ENCODE data around the gene TSPAN16. TPM values are rescaled to one million over a fixed set of nuclear protein-coding genes. Genes with fewer than 3 reads are reported as not detected.

TSPAN16 gene
- polyA plus RNA-seq (2013, experiment 1 of 4): not detected
- polyA plus RNA-seq (2013, experiment 2 of 4): not detected
- not detected for polyA plus RNA-seq (2013, experiment 3 of 4)
- not detected for polyA plus RNA-seq (2013, experiment 4 of 4)

- WGBS, 2 experiments: 87 to 92% methylated on average over 8 of the region's 8 CpGs
- Histone ChIP-seq H3K36me3 (ENCODE audit: control insufficient read depth, insufficient read depth, low read length) (no peaks in the 10 kb centered on the region), H3K27ac (ENCODE audit: insufficient read depth, low read depth, low read length, poor library complexity, severe bottlenecking) (no peak within 1 kb of the TSS), H3K9me3 (ENCODE audit: control insufficient read depth, low read length) (no peaks in the 10 kb centered on the region), H3K4me1 (ENCODE audit: control insufficient read depth, insufficient read depth, low read length) (peaks cover 3% of the 10 kb centered on the region), H3K4me3 (ENCODE audit: insufficient read depth, low read depth, low read length) (no peak within 1 kb of the TSS), H3K27me3 (ENCODE audit: control insufficient read depth, insufficient read depth, low read length, poor library complexity, severe bottlenecking) (no peaks in the 10 kb centered on the region)
These were observed at the start of gene TSPAN16 for GRCh38 chr19:11295665-11296245. Gene TSPAN16, plus strand, starts transcription at chr19:11296160. Its CDS starts 138 bp downstream, at chr19:11296298.

- WGBS, 2 experiments: 94% methylated on average over 11 of the region's 11 CpGs
- Histone ChIP-seq H3K27me3 (ENCODE audit: control insufficient read depth, insufficient read depth, low read length, poor library complexity, severe bottlenecking) (peaks cover 4% of the 10 kb centered on the region), H3K9me3 (ENCODE audit: control insufficient read depth, low read length) (no peaks in the 10 kb centered on the region), H3K36me3 (ENCODE audit: control insufficient read depth, insufficient read depth, low read length) (peaks cover 12% of the 10 kb centered on the region), H3K4me1 (ENCODE audit: control insufficient read depth, insufficient read depth, low read length) (no peaks in the 10 kb centered on the region), H3K27ac (ENCODE audit: insufficient read depth, low read depth, low read length, poor library complexity, severe bottlenecking) (no peak overlapping the region), H3K4me3 (ENCODE audit: insufficient read depth, low read depth, low read length) (no peak overlapping the region)
These were observed 49.0 kb upstream of the TSPAN16 start for GRCh38 chr19:11246941-11247340.

GRCh38 chr19:11247391-11247790 lies 48.6 kb upstream of the TSPAN16 start:
- no peak overlapping the region for H3K27ac ChIP-seq (ENCODE audit: insufficient read depth, low read depth, low read length, poor library complexity, severe bottlenecking)
- H3K4me1 ChIP-seq (ENCODE audit: control insufficient read depth, insufficient read depth, low read length): no peaks in the 10 kb centered on the region
- H3K36me3 ChIP-seq (ENCODE audit: control insufficient read depth, insufficient read depth, low read length): peaks cover 17% of the 10 kb centered on the region
- 95 to 96% methylated on average over 10 of the region's 10 CpGs for WGBS, 2 experiments
- no peak overlapping the region for H3K4me3 ChIP-seq (ENCODE audit: insufficient read depth, low read depth, low read length)
- H3K27me3 ChIP-seq (ENCODE audit: control insufficient read depth, insufficient read depth, low read length, poor library complexity, severe bottlenecking): peaks cover 4% of the 10 kb centered on the region
- H3K9me3 ChIP-seq (ENCODE audit: control insufficient read depth, low read length): no peaks in the 10 kb centered on the region

GRCh38 chr19:11247934-11248333 lies 48.0 kb upstream of the TSPAN16 start:
- 96 to 97% methylated on average over 14 of the region's 14 CpGs for WGBS, 2 experiments
- H3K27ac ChIP-seq (ENCODE audit: insufficient read depth, low read depth, low read length, poor library complexity, severe bottlenecking): no peak overlapping the region
- H3K4me1 ChIP-seq (ENCODE audit: control insufficient read depth, insufficient read depth, low read length): no peaks in the 10 kb centered on the region
- H3K4me3 ChIP-seq (ENCODE audit: insufficient read depth, low read depth, low read length): no peak overlapping the region
- no peaks in the 10 kb centered on the region for H3K9me3 ChIP-seq (ENCODE audit: control insufficient read depth, low read length)
- H3K36me3 ChIP-seq (ENCODE audit: control insufficient read depth, insufficient read depth, low read length): peaks cover 19% of the 10 kb centered on the region
- H3K27me3 ChIP-seq (ENCODE audit: control insufficient read depth, insufficient read depth, low read length, poor library complexity, severe bottlenecking): peaks cover 4% of the 10 kb centered on the region

GRCh38 chr19:11248852-11249251 lies 47.1 kb upstream of the TSPAN16 start:
- Histone ChIP-seq H3K36me3 (ENCODE audit: control insufficient read depth, insufficient read depth, low read length) (peaks cover 19% of the 10 kb centered on the region), H3K4me1 (ENCODE audit: control insufficient read depth, insufficient read depth, low read length) (peaks cover 6% of the 10 kb centered on the region), H3K27ac (ENCODE audit: insufficient read depth, low read depth, low read length, poor library complexity, severe bottlenecking) (no peak overlapping the region), H3K4me3 (ENCODE audit: insufficient read depth, low read depth, low read length) (no peak overlapping the region), H3K27me3 (ENCODE audit: control insufficient read depth, insufficient read depth, low read length, poor library complexity, severe bottlenecking) (no peaks in the 10 kb centered on the region), H3K9me3 (ENCODE audit: control insufficient read depth, low read length) (no peaks in the 10 kb centered on the region)
- WGBS, 2 experiments: 92 to 94% methylated on average over 1 to 2 of the region's 2 CpGs

- Histone ChIP-seq H3K4me1 (ENCODE audit: control insufficient read depth, insufficient read depth, low read length) (peaks cover 6% of the 10 kb centered on the region), H3K4me3 (ENCODE audit: insufficient read depth, low read depth, low read length) (no peak overlapping the region), H3K36me3 (ENCODE audit: control insufficient read depth, insufficient read depth, low read length) (peaks cover 19% of the 10 kb centered on the region), H3K27ac (ENCODE audit: insufficient read depth, low read depth, low read length, poor library complexity, severe bottlenecking) (no peak overlapping the region), H3K9me3 (ENCODE audit: control insufficient read depth, low read length) (no peaks in the 10 kb centered on the region), H3K27me3 (ENCODE audit: control insufficient read depth, insufficient read depth, low read length, poor library complexity, severe bottlenecking) (no peaks in the 10 kb centered on the region)
- WGBS, 2 experiments: 96 to 99% methylated on average over 4 of the region's 4 CpGs
These were observed 44.7 kb upstream of the TSPAN16 start for GRCh38 chr19:11251217-11251616.

- Histone ChIP-seq H3K36me3 (ENCODE audit: control insufficient read depth, insufficient read depth, low read length) (peaks cover 19% of the 10 kb centered on the region), H3K27ac (ENCODE audit: insufficient read depth, low read depth, low read length, poor library complexity, severe bottlenecking) (no peak overlapping the region), H3K9me3 (ENCODE audit: control insufficient read depth, low read length) (no peaks in the 10 kb centered on the region), H3K27me3 (ENCODE audit: control insufficient read depth, insufficient read depth, low read length, poor library complexity, severe bottlenecking) (no peaks in the 10 kb centered on the region), H3K4me1 (ENCODE audit: control insufficient read depth, insufficient read depth, low read length) (peaks cover 6% of the 10 kb centered on the region), H3K4me3 (ENCODE audit: insufficient read depth, low read depth, low read length) (no peak overlapping the region)
- WGBS, 2 experiments: 93 to 94% methylated on average over 10 of the region's 11 CpGs
These were observed 44.2 kb upstream of the TSPAN16 start for GRCh38 chr19:11251650-11252314.

- H3K4me1 ChIP-seq (ENCODE audit: control insufficient read depth, insufficient read depth, low read length): peaks cover 6% of the 10 kb centered on the region
- no peaks in the 10 kb centered on the region for H3K27me3 ChIP-seq (ENCODE audit: control insufficient read depth, insufficient read depth, low read length, poor library complexity, severe bottlenecking)
- H3K9me3 ChIP-seq (ENCODE audit: control insufficient read depth, low read length): no peaks in the 10 kb centered on the region
- no peak overlapping the region for H3K27ac ChIP-seq (ENCODE audit: insufficient read depth, low read depth, low read length, poor library complexity, severe bottlenecking)
- WGBS, 2 experiments: 93 to 94% methylated on average over 19 of the region's 19 CpGs
- no peak overlapping the region for H3K4me3 ChIP-seq (ENCODE audit: insufficient read depth, low read depth, low read length)
- peaks cover 19% of the 10 kb centered on the region for H3K36me3 ChIP-seq (ENCODE audit: control insufficient read depth, insufficient read depth, low read length)
These were observed 43.1 kb upstream of the TSPAN16 start for GRCh38 chr19:11252665-11253355.

- WGBS, 2 experiments: 91 to 92% methylated on average over 5 of the region's 5 CpGs
- H3K4me1 ChIP-seq (ENCODE audit: control insufficient read depth, insufficient read depth, low read length): peaks cover 6% of the 10 kb centered on the region
- H3K27me3 ChIP-seq (ENCODE audit: control insufficient read depth, insufficient read depth, low read length, poor library complexity, severe bottlenecking): no peaks in the 10 kb centered on the region
These were observed 41.3 kb upstream of the TSPAN16 start for GRCh38 chr19:11254666-11255065.

GRCh38 chr19:11256189-11256588 lies 39.8 kb upstream of the TSPAN16 start:
- Histone ChIP-seq H3K4me3 (ENCODE audit: insufficient read depth, low read depth, low read length) (no peak overlapping the region), H3K27ac (ENCODE audit: insufficient read depth, low read depth, low read length, poor library complexity, severe bottlenecking) (no peak overlapping the region), H3K9me3 (ENCODE audit: control insufficient read depth, low read length) (no peaks in the 10 kb centered on the region), H3K27me3 (ENCODE audit: control insufficient read depth, insufficient read depth, low read length, poor library complexity, severe bottlenecking) (no peaks in the 10 kb centered on the region), H3K36me3 (ENCODE audit: control insufficient read depth, insufficient read depth, low read length) (peaks cover 10% of the 10 kb centered on the region), H3K4me1 (ENCODE audit: control insufficient read depth, insufficient read depth, low read length) (peaks cover 6% of the 10 kb centered on the region)
- WGBS, 2 experiments: 39 to 50% methylated on average over 7 of the region's 7 CpGs

More at GRCh38 chr19:11254666-11255065, 41.3 kb upstream of the TSPAN16 start:
- no peak overlapping the region for H3K27ac ChIP-seq (ENCODE audit: insufficient read depth, low read depth, low read length, poor library complexity, severe bottlenecking)
- peaks cover 14% of the 10 kb centered on the region for H3K36me3 ChIP-seq (ENCODE audit: control insufficient read depth, insufficient read depth, low read length)
- H3K9me3 ChIP-seq (ENCODE audit: control insufficient read depth, low read length): no peaks in the 10 kb centered on the region
- no peak overlapping the region for H3K4me3 ChIP-seq (ENCODE audit: insufficient read depth, low read depth, low read length)

Data from ectodermal cell (in vitro differentiated cells).